Upper lobe of left lung (tissue), 4 donors: ENCODE data around the gene RBSN.

ENCODE experiments used
- CTCF ChIP-seq, 6 experiments: fragments of 450-650 bp in 4 of 6; fragments of 200-600 bp in 2 of 6; sonication (generic) in 2 of 6; IDR thresholded peaks; one replicate each; pipeline ENCODE4 v1.5.1; 2016 to 2019; ENCODE audit warnings: antibody characterized with exemption in 6 of 6
- POLR2A ChIP-seq, 4 donors: fragments of 450-650 bp; IDR thresholded peaks; one replicate each; pipeline ENCODE4 v1.5.1; 2016 to 2017; ENCODE audit warnings: antibody characterized with exemption in 4 of 4, mild to moderate bottlenecking in 2 of 4

GRCh38 chr3:15120986-15121385 is 22.0 kb upstream of the RBSN start:
- TF ChIP-seq CTCF (IDR thresholded peaks at IDR 0.05): no peak
- TF ChIP-seq POLR2A (IDR thresholded peaks at IDR 0.05): no peak
